HEK293 (cell line): Measurements from ENCODE around the gene ABCC11.

Experiments used
- CTCF ChIA-PET: fragments of 350-600 bp; formaldehyde crosslinking; extraction: SDS; loops from one replicate; lab custom pipeline; 2021; ENCODE audit warnings: antibody characterized with exemption; lab: Yijun Ruan, JAX
- POLR2A ChIA-PET: fragments of 300-600 bp; formaldehyde crosslinking; extraction: SDS; loops from one replicate; lab custom pipeline; 2020; ENCODE audit warnings: antibody characterized with exemption, inconsistent platforms; lab: Yijun Ruan, JAX
- H3K27ac ChIP-seq: fragments of 200-500 bp; sonication (Bioruptor generic); 2 replicates; pipeline ENCODE4 v1.5.1; 2014; ENCODE audit warnings: low read depth, low read length, control low read depth, inconsistent platforms; ENCODE audit errors: extremely low read depth
- H3K36me3 ChIP-seq, 2 experiments: fragments of 200-500 bp in 1 of 2; sonication (Bioruptor generic) in 1 of 2; 1 replicate in 1 of 2; 2 replicates in 1 of 2; pipeline ENCODE4 v1.5.1; 2014 to 2017; ENCODE audit warnings: inconsistent platforms in 2 of 2, low read length in 2 of 2; ENCODE audit not compliant: control insufficient read depth in 2 of 2, insufficient read depth in 1 of 2
- H3K4me1 ChIP-seq: fragments of 200-500 bp; sonication (Bioruptor generic); 2 replicates; pipeline ENCODE4 v1.5.1; 2014; ENCODE audit warnings: mild to moderate bottlenecking, low read length, inconsistent platforms; ENCODE audit not compliant: control insufficient read depth, insufficient read depth
- H3K4me3 ChIP-seq: 2 replicates; pipeline ENCODE4 v1.5.1; 2011; ENCODE audit warnings: low read depth, mild to moderate bottlenecking, control low read depth, low read length, moderate library complexity
- H3K9me3 ChIP-seq: fragments of 200-500 bp; sonication (Bioruptor generic); 2 replicates; pipeline ENCODE4 v1.5.1; 2014; ENCODE audit warnings: low read depth, low read length, inconsistent platforms; ENCODE audit not compliant: control insufficient read depth, insufficient read depth
- GLIS2 ChIP-seq: fragments of 450-650 bp; formaldehyde crosslinking; IDR thresholded peaks from 2 replicates; pipeline ENCODE4 v1.5.1; 2016; ENCODE audit warnings: missing biosample characterization, missing genetic modification characterization
- HOXC10 ChIP-seq: sonication (generic); formaldehyde crosslinking; IDR thresholded peaks from 2 replicates; pipeline ENCODE4 v1.8.1; 2023; ENCODE audit warnings: mild to moderate bottlenecking, missing genetic modification reagents
- HOXD13 ChIP-seq: sonication (generic); formaldehyde crosslinking; IDR thresholded peaks from 2 replicates; pipeline ENCODE4 v1.8.0; 2022; ENCODE audit warnings: missing genetic modification reagents, borderline replicate concordance
- KLF16 ChIP-seq: fragments of 450-650 bp; formaldehyde crosslinking; IDR thresholded peaks from 2 replicates; pipeline ENCODE4 v1.5.1; 2017; ENCODE audit warnings: missing biosample characterization, missing genetic modification characterization
- YY2 ChIP-seq: fragments of 450-650 bp; formaldehyde crosslinking; IDR thresholded peaks from 2 replicates; pipeline ENCODE4 v1.5.1; 2016; ENCODE audit warnings: missing biosample characterization, missing genetic modification characterization
- ZBTB44 ChIP-seq: fragments of 450-650 bp; IDR thresholded peaks from 2 replicates; pipeline ENCODE4 v1.5.1; 2018; ENCODE audit warnings: missing biosample characterization, mild to moderate bottlenecking, missing genetic modification characterization
- ZFP37 ChIP-seq: fragments of 450-650 bp; formaldehyde crosslinking; IDR thresholded peaks from 2 replicates; pipeline ENCODE4 v1.5.1; 2016; ENCODE audit warnings: missing biosample characterization, missing genetic modification characterization
- ZNF132 ChIP-seq: fragments of 450-650 bp; formaldehyde crosslinking; IDR thresholded peaks from 2 replicates; pipeline ENCODE4 v1.5.1; 2017; ENCODE audit warnings: missing biosample characterization, missing genetic modification characterization, borderline replicate concordance
- ZNF133 ChIP-seq: fragments of 450-650 bp; formaldehyde crosslinking; IDR thresholded peaks from 2 replicates; pipeline ENCODE4 v1.5.1; 2016; ENCODE audit warnings: missing biosample characterization, missing genetic modification characterization
- ZNF169 ChIP-seq: fragments of 450-650 bp; formaldehyde crosslinking; IDR thresholded peaks from 2 replicates; pipeline ENCODE4 v1.5.1; 2016; ENCODE audit warnings: missing biosample characterization, missing genetic modification characterization
- ZNF202 ChIP-seq: fragments of 450-650 bp; formaldehyde crosslinking; IDR thresholded peaks from 2 replicates; pipeline ENCODE4 v1.5.1; 2016; ENCODE audit warnings: missing biosample characterization, missing genetic modification characterization, borderline replicate concordance
- ZNF223 ChIP-seq: fragments of 450-650 bp; formaldehyde crosslinking; IDR thresholded peaks from 2 replicates; pipeline ENCODE4 v1.5.1; 2016; ENCODE audit warnings: missing biosample characterization, missing genetic modification characterization
- ZNF280C ChIP-seq: fragments of 450-650 bp; formaldehyde crosslinking; IDR thresholded peaks from 2 replicates; pipeline ENCODE4 v1.5.1; 2016; ENCODE audit warnings: missing biosample characterization, missing genetic modification characterization
- ZNF292 ChIP-seq: fragments of 450-650 bp; formaldehyde crosslinking; IDR thresholded peaks from 2 replicates; pipeline ENCODE4 v1.5.1; 2016; ENCODE audit warnings: low read depth, missing biosample characterization, missing genetic modification characterization, borderline replicate concordance
- ZNF311 ChIP-seq: fragments of 450-650 bp; formaldehyde crosslinking; IDR thresholded peaks from 2 replicates; pipeline ENCODE4 v1.5.1; 2017; ENCODE audit warnings: missing biosample characterization, missing genetic modification characterization, borderline replicate concordance
- ZNF350 ChIP-seq: fragments of 450-650 bp; formaldehyde crosslinking; IDR thresholded peaks from 2 replicates; pipeline ENCODE4 v1.5.0; 2017; ENCODE audit warnings: missing biosample characterization, mild to moderate bottlenecking, missing genetic modification characterization
- ZNF394 ChIP-seq: fragments of 450-650 bp; formaldehyde crosslinking; IDR thresholded peaks from 2 replicates; pipeline ENCODE4 v1.5.1; 2016; ENCODE audit warnings: missing biosample characterization, missing genetic modification characterization, mild to moderate bottlenecking, moderate library complexity, borderline replicate concordance
- ZNF404 ChIP-seq: fragments of 450-650 bp; formaldehyde crosslinking; IDR thresholded peaks from 2 replicates; pipeline ENCODE4 v1.5.1; 2017; ENCODE audit warnings: missing biosample characterization, missing genetic modification characterization
- ZNF426 ChIP-seq: fragments of 450-650 bp; formaldehyde crosslinking; IDR thresholded peaks from 2 replicates; pipeline ENCODE4 v1.5.1; 2017; ENCODE audit warnings: missing biosample characterization, missing genetic modification characterization, mild to moderate bottlenecking, inconsistent platforms, moderate library complexity
- ZNF433 ChIP-seq: fragments of 450-650 bp; formaldehyde crosslinking; IDR thresholded peaks from 2 replicates; pipeline ENCODE4 v1.5.1; 2016; ENCODE audit warnings: missing biosample characterization, missing genetic modification characterization, low read depth
- ZNF473 ChIP-seq: fragments of 450-650 bp; formaldehyde crosslinking; IDR thresholded peaks from 2 replicates; pipeline ENCODE4 v1.5.1; 2017; ENCODE audit warnings: missing biosample characterization, missing genetic modification characterization
- ZNF514 ChIP-seq: fragments of 450-650 bp; formaldehyde crosslinking; IDR thresholded peaks from 2 replicates; pipeline ENCODE4 v1.5.1; 2016; ENCODE audit warnings: missing biosample characterization, missing genetic modification characterization
- ZNF549 ChIP-seq: fragments of 450-650 bp; IDR thresholded peaks from 2 replicates; pipeline ENCODE4 v1.5.1; 2018; ENCODE audit warnings: missing biosample characterization, missing genetic modification characterization, mild to moderate bottlenecking, inconsistent platforms, moderate library complexity
- ZNF555 ChIP-seq: fragments of 450-650 bp; formaldehyde crosslinking; conservative IDR thresholded peaks from 2 replicates; pipeline ENCODE4 v1.5.1; 2017; ENCODE audit warnings: missing biosample characterization, mild to moderate bottlenecking, missing genetic modification characterization, inconsistent platforms
- ZNF585B ChIP-seq: fragments of 450-650 bp; formaldehyde crosslinking; IDR thresholded peaks from 2 replicates; pipeline ENCODE4 v1.5.1; 2016; ENCODE audit warnings: missing biosample characterization, missing genetic modification characterization
- ZNF621 ChIP-seq: fragments of 450-650 bp; formaldehyde crosslinking; IDR thresholded peaks from 2 replicates; pipeline ENCODE4 v1.5.1; 2017; ENCODE audit warnings: missing biosample characterization, missing genetic modification characterization
- ZNF660 ChIP-seq: fragments of 450-650 bp; IDR thresholded peaks from 2 replicates; pipeline ENCODE4 v1.5.1; 2018; ENCODE audit warnings: missing biosample characterization, mild to moderate bottlenecking, missing genetic modification characterization
- ZNF670 ChIP-seq: fragments of 450-650 bp; formaldehyde crosslinking; IDR thresholded peaks from 2 replicates; pipeline ENCODE4 v1.5.1; 2016; ENCODE audit warnings: missing biosample characterization, missing genetic modification characterization, low read depth
- ZNF692 ChIP-seq: fragments of 450-650 bp; formaldehyde crosslinking; IDR thresholded peaks from 2 replicates; pipeline ENCODE4 v1.5.1; 2016; ENCODE audit warnings: missing biosample characterization, missing genetic modification characterization
- ZNF747 ChIP-seq: fragments of 450-650 bp; formaldehyde crosslinking; IDR thresholded peaks from 2 replicates; pipeline ENCODE4 v1.5.1; 2016; ENCODE audit warnings: missing biosample characterization, missing genetic modification characterization
- ZNF768 ChIP-seq: fragments of 450-650 bp; formaldehyde crosslinking; IDR thresholded peaks from 2 replicates; pipeline ENCODE4 v1.5.1; 2018; ENCODE audit warnings: missing biosample characterization, mild to moderate bottlenecking, missing genetic modification characterization
- ZNF791 ChIP-seq: fragments of 450-650 bp; formaldehyde crosslinking; IDR thresholded peaks from 2 replicates; pipeline ENCODE4 v1.5.1; 2016; ENCODE audit warnings: missing biosample characterization, missing genetic modification characterization
- ZNF792 ChIP-seq: fragments of 450-650 bp; formaldehyde crosslinking; IDR thresholded peaks from 2 replicates; pipeline ENCODE4 v1.5.1; 2016; ENCODE audit warnings: missing biosample characterization, missing genetic modification characterization

Gene ABCC11

GRCh38 chr16:48143812-48144368, 103.4 kb downstream of the ABCC11 start:
- TF ChIP-seq ZNF660 (tag by site-specific recombination) (no peak), ZNF555 (tag by site-specific recombination) (no peak), HOXD13 (no peak), ZNF311 (no peak), ZNF514 (tag by site-specific recombination) (no peak), ZNF768 (tag by site-specific recombination) (no peak), ZNF792 (no peak), ZNF223 (no peak), ZNF280C (no peak), ZNF670 (tag by site-specific recombination) (no peak), ZNF394 (tag by site-specific recombination) (no peak), ZNF292 (tag by site-specific recombination) (no peak), YY2 (tag by site-specific recombination) (no peak), ZFP37 (tag by site-specific recombination) (no peak), ZNF791 (no peak), ZNF404 (no peak), HOXC10 (no peak), ZNF747 (tag by site-specific recombination) (no peak)
- TF ChIP-seq, all 188 proteins: peak for 0
- CTCF ChIA-PET = no interaction called here

GRCh38 chr16:48140821-48141220, 106.5 kb downstream of the ABCC11 start:
- H3K27ac ChIP-seq = no peak overlapping the region
- ChIA-PET CTCF (interaction anchor here (0.6 kb wide), 1 partner anchor 86 kb away, joined by 4 read pairs; no protein-coding TSS in a partner anchor), POLR2A (no interaction called here)
- no peaks in the 10 kb centered on the region for H3K9me3 ChIP-seq
- no peaks in the 10 kb centered on the region for H3K4me1 ChIP-seq
- H3K36me3 ChIP-seq = no peaks in the 10 kb centered on the region
- no peak overlapping the region for H3K4me3 ChIP-seq
- TF ChIP-seq KLF16 (tag by site-specific recombination) (no peak), ZNF223 (no peak), ZNF133 (tag by site-specific recombination) (no peak), ZNF202 (tag by site-specific recombination) (no peak), ZNF621 (tag by site-specific recombination) (no peak), GLIS2 (tag by site-specific recombination) (no peak), ZBTB44 (tag by site-specific recombination) (no peak), ZNF426 (no peak), ZNF692 (no peak), ZNF549 (tag by site-specific recombination) (no peak), ZNF473 (tag by site-specific recombination) (no peak), ZNF169 (tag by site-specific recombination) (no peak), ZNF433 (tag by site-specific recombination) (no peak), ZNF350 (tag by site-specific recombination) (no peak), ZNF132 (tag by site-specific recombination) (no peak), ZNF585B (tag by site-specific recombination) (no peak)

More at GRCh38 chr16:48143812-48144368, 103.4 kb downstream of the ABCC11 start:
- H3K36me3 ChIP-seq = no peaks in the 10 kb centered on the region
- H3K4me3 ChIP-seq = no peak overlapping the region
- no peaks in the 10 kb centered on the region for H3K4me1 ChIP-seq
- POLR2A ChIA-PET = no interaction called here
- no peaks in the 10 kb centered on the region for H3K9me3 ChIP-seq
- no peak overlapping the region for H3K27ac ChIP-seq
